Caki2 (cell line): ENCODE data around the gene ATP5PO. TPM values are rescaled to one million over a fixed set of nuclear protein-coding genes. Genes with fewer than 3 reads are reported as not detected.
"Not testable (repeated sequence)": the region's sequence is repeated elsewhere in the genome, so short reads cannot be mapped to it uniquely, and the experiment has no call there.

ENCODE experiments used
- DNase-seq: peaks from one replicate; pipeline ENCODE4 v3.0.0-alpha.2; 2015; ENCODE audit warnings: low read depth
- in situ Hi-C: cut with HindIII; loops from 2 replicates; pipeline ENCODE4 v1.10.0; 2016; ENCODE audit warnings: low sequenced_read_pairs, low pct_unique_long_range_greater_than_20kb, mixed read lengths
- total RNA-seq: library from RNA; depleted of rRNA; stranded (reverse); fragments of >200 nt; shearing (Covaris generic); gene quantifications from 2 replicates; pipeline ENCODE4 v1.2.3, GENCODE V29; 2014; ENCODE audit warnings: low replicate concordance

The ATP5PO gene
- total RNA-seq, 1 experiment from 2014 or later, result 355 TPM

DNA sequence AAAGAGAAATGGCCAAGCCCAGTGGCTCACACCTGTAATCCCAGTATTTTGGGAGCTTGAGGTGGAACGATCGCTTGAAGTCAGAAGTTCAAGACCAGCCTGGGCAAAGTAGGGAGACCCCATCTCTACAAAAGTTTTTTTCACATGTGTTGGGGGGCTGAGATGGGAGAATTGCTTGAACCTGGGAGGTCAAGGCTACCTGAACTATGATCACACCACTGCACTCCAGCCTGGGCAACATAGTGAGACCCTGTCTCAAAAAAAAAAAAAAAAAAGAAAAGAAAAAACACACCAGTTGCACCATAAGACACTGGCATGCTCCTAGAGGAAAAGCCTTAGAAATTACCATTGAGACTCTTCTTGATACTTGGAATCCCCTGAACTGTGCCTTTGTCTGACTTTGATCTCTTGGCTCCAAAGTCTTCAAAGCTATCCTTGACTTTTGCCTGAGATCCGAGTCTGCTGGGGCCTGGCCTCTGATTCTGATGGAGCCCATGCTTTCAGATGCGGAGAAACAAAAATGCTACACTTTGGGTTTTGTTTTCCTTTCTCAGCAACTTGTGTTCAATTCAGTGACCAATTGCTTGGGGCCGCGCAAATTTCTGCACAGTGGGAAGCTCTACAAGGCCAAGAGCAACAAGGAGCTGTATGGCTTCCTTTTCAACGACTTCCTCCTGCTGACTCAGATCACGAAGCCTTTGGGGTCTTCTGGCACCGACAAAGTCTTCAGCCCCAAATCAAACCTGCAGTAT is 33.7 kb downstream of the ATP5PO start:
- in situ Hi-C loops, result no loop called here
- no peak for DNase-seq

DNA sequence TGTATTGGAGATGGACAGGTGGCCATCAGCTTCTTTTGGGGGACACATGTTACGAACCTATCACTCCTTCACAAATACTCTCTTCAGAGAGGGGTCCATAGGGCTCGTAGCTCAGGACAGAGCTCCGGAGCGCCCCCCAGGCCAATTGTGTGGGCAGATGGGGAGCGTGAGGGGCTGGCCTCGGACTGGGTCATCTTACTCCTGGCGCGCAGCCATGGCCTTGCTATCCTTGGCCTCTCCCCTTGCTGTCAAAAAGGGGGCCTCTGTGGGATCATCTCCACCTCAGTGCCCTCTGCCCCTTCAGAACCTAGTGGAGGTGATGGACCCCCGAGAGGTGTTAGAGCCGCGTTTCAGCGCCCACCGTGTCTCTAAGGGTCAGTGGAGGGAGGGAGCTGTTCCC is 35.0 kb downstream of the ATP5PO start:
- in situ Hi-C loops, result no loop called here
- DNase-seq, result no peak

- in situ Hi-C loops, result no loop called here
- DNase-seq, result no peak
These were observed 36.8 kb downstream of the ATP5PO start for GRCh38 chr21:33878824-33879223.

DNA sequence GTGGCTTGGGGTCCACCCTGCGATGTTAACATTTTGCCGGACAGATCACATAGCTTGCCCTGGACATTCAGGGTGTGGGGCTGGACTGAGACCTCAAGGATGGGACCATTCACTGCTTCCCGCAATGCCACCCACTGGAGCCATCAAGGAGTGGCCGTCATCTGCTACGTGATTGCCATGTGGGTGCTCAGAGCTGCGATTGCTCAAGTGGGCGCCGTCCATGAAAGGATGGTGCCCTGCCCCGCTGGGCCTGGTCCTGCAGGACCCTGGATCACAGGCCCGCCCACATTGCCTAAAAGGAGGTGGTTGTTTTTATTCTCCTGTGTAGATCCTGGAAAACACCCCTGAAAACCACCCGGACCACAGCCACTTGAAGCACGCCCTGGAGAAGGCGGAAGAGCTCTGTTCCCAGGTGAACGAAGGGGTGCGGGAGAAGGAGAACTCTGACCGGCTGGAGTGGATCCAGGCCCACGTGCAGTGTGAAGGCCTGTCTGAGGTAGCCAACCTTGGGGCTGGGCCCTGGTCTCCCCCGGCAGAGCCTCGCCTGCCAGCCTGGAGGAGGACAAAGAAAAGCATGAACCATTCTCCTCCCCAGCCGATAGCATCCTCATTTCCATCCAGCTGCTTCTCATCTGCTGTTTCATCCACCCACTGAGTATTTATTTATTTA is 40.4 kb downstream of the ATP5PO start:
- in situ Hi-C loops, result no loop called here
- DNase-seq, result no peak

- in situ Hi-C loops, result no loop called here
These were observed 41.4 kb downstream of the ATP5PO start for GRCh38 chr21:33874161-33874560.

DNA sequence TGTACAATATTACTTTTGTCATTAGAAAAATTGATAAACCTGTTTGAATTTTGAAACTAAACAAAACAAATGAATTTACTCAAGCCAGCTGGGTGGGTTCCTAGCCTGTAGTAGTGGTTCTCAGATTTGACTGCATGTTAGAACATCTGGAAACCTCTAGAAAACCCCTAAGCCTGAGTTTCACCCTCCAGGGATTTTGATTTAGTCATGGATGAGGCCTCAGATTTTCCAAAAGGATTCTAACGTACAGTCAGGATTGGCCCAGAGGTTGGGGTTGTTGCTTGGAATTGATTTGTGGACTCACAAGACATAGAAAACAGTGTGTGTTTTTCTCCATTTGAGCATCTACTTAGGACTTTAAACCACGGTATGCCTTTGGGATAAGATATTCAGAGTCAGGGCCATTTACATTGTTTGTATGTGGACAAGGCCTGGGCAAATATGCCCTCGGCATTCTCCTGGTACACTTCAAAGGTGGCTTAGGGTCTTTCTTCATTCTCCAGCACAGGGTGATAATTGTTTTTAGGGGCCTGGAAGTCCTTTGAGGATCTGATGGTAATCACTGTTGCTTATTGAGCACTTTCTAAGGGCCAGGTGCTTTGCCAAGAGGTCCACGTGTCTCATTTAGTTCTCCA is 42.6 kb downstream of the ATP5PO start:
- no peak for DNase-seq
- in situ Hi-C loops, result no loop called here

More at GRCh38 chr21:33874161-33874560, 41.4 kb downstream of the ATP5PO start:
- DNase-seq, result no peak

GRCh38 chr21:33871171-33871570 is 44.4 kb downstream of the ATP5PO start:
- in situ Hi-C loops, result no loop called here
- no peak for DNase-seq

GRCh38 chr21:33870768-33871167 is 44.8 kb downstream of the ATP5PO start:
- in situ Hi-C loops, result no loop called here

DNA sequence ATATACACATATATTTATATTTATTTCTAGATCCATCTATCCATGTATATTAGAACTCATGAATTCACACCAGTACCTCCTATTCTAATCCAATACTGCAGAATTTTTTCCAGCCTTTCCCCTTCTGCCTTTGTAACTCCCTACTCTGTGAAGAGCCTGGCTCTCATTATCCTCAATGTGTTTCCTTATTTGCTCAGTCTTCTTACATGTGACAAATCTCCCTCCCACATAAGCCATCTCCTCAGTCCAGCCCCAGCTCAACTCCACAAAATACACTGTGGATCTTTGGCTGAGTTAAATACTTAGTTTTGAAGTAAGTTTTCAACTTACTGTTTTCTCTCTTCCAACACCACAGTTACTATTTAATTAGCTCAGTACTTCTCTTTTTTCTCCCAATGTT is 45.7 kb downstream of the ATP5PO start:
- DNase-seq, result no peak
- in situ Hi-C loops, result no loop called here

More at GRCh38 chr21:33870768-33871167, 44.8 kb downstream of the ATP5PO start:
- no peak for DNase-seq

DNA sequence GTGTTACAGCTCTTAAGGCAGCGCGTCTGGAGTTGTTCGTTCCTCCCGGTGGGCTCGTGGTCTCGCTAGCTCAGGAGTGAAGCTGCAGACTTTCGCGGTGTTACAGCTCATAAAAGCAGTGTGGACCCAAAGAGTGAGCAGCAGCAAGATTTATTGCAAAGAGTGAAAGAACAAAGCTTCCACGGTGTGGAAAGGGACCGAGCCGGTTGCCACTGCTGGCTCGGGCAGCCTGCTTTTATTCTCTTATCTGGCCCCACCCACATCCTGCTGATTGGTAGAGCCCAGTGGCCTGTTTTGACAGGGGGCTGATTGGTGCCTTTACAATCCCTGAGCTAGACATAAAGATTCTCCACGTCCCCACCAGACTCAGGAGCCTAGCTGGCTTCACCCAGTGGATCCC is 47.7 kb downstream of the ATP5PO start:
- in situ Hi-C loops, DNase-seq: not testable (repeated sequence)

DNA sequence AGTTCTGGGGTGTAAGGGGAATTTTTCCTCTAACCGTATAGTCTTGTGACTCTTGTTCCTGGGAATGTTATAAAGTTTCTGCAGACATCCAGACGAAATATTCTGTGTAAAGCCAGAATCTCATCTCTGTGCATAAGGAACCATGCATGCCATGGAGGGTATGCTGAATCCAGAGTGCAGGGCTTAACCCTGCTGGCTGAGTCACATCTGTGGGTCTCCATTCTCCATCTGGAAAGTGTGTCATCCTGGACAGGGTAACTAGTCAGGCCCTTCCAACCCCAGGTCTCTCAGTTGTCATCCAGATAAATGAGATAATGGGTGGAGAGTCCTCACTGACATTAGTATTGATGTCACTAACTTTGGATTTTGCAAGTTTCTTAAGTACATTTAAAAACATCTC is 48.8 kb downstream of the ATP5PO start:
- in situ Hi-C loops, result no loop called here
- DNase-seq, result no peak

GRCh38 chr21:33865996-33866575 is 49.5 kb downstream of the ATP5PO start:
- no peak for DNase-seq
- in situ Hi-C loops, result no loop called here

DNA sequence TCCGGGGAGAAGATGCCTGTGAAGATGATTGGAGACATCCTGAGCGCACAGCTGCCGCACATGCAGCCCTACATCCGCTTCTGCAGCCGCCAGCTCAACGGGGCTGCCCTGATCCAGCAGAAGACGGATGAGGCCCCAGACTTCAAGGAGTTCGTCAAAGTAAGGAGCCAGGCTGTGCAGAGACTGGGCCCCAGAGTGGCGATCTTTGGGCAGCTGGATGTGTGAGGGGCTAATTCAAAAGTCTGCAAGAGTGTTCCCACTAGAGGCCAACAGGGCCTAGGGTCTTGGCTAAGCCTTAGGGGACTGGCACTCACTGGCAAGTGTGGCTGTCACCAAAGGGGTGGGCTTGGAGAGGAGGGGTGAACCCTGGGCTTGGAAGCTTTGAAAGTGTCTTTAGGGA is 50.4 kb downstream of the ATP5PO start:
- in situ Hi-C loops, result no loop called here
- no peak for DNase-seq

DNA sequence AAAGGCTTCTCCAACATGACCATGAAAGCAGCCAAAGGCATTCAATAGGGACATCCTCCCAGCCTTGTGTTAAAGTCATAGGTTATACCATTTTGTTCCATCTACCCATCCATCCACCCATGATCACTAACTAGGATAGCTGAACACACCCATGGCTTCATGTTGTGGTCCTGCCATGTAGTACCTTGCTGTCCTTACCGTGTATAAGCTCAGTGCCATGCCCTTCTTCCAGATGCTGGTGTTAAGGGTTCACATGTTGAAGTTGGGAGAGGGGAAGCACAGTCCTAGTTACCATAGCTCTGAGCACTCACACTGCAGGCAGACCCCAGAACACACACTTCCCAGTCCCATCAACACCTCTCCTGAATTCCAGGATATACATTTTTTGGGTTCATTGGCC is 51.5 kb downstream of the ATP5PO start:
- DNase-seq, result no peak
- in situ Hi-C loops, result no loop called here

DNA sequence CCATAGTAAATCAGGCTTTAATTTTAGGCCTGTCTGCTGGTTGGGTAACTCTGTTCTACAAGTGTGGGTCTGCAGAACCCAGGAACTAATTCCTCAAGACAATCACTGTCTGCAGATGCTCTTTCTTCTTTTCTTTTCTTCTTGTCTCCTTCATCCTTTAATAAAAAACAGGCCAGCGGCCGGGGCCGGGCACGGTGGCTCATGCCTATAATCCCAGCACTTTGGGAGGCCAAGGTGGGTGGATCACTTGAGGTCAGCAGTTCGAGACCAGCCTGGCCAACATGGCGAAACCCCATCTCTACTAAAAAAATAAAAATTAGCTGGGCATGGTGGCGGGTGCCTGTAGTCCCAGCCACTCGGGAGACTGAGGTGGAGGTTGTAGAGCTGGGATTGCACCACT is 52.4 kb downstream of the ATP5PO start:
- DNase-seq, in situ Hi-C loops: not testable (repeated sequence)

GRCh38 chr21:33861125-33861524 is 54.5 kb downstream of the ATP5PO start:
- in situ Hi-C loops, result no loop called here
- no peak for DNase-seq

- in situ Hi-C loops, result no loop called here
- no peak for DNase-seq
These were observed 55.2 kb downstream of the ATP5PO start for GRCh38 chr21:33860332-33860879.

DNA sequence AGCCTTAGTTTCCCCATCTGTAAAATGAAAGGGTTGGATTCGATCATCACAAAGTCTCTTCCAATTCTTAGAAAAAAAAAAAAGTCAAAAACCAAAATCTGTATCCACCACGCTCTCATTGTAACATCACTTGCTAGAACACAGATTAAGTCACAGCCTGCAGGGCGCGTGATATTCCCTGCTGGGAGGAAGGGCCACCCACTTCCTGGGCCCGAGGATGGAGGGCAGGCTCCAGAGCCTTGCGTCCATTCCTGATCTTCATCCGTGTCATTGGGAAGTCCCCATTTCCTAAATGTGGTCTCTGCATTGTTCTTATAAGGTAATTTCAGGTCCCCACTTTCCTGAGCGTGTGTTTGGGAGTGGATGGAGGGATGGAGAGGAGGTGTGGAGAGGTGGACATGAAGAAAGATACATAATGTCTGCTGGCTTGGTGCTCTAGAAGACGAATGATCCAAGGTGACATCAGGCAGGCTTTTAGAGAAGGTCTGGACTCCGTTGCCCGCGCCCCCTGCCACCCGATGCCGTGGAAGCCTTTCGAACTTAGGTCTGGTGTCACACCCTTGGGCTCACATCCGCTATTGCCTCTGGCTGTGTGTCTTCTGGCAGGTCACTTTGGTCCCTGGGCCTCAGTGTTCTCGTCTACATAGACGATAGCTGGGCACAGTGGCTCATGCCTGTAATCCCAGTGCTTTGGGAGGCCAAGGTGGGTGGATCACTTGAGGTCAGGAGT is 56.1 kb downstream of the ATP5PO start:
- no peak for DNase-seq
- in situ Hi-C loops, result no loop called here
